CD4-positive, alpha-beta memory T cell (primary cell): ENCODE results near the gene GPR107. TPM values are rescaled to one million over a fixed set of nuclear protein-coding genes. Genes with fewer than 3 reads are reported as not detected.

Source experiments
- CTCF ChIA-PET: fragments of 350-600 bp; sonication (Branson Sonifier 250); formaldehyde crosslinking; loops from one replicate; lab custom pipeline; 2021; ENCODE audit warnings: inconsistent platforms; ENCODE audit not compliant: partially characterized antibody; lab: Charles Lee
- POLR2A ChIA-PET: fragments of 350-600 bp; sonication (Branson Sonifier 250); formaldehyde crosslinking; loops from one replicate; lab custom pipeline; 2021; ENCODE audit not compliant: partially characterized antibody; lab: Charles Lee
- DNase-seq, 5 donors: peaks; one replicate each; pipeline versions ENCODE4 v3.0.0 to v3.0.0-alpha.2; 2020 to 2022; ENCODE audit warnings: mixed read lengths in 1 of 5
- H3K27ac ChIP-seq: one replicate; pipeline ENCODE4 v1.7.0; 2013; ENCODE audit warnings: low read depth, low read length
- H3K27me3 ChIP-seq: 2 replicates; pipeline ENCODE4 v1.7.0; 2013; ENCODE audit warnings: mild to moderate bottlenecking, low read length, moderate library complexity; ENCODE audit not compliant: insufficient read depth
- H3K36me3 ChIP-seq: 2 replicates; pipeline ENCODE4 v1.7.0; 2013; ENCODE audit warnings: mild to moderate bottlenecking, low read length, moderate library complexity; ENCODE audit not compliant: insufficient read depth
- H3K4me1 ChIP-seq: 2 replicates; pipeline ENCODE4 v1.7.0; 2013; ENCODE audit warnings: mild to moderate bottlenecking, low read length, moderate library complexity; ENCODE audit not compliant: insufficient read depth
- H3K4me3 ChIP-seq, 2 donors: one replicate each; pipeline ENCODE4 v1.7.0; 2013; ENCODE audit warnings: low read length in 2 of 2, mild to moderate bottlenecking in 1 of 2
- H3K9me3 ChIP-seq, 2 donors: one replicate each; pipeline ENCODE4 v1.7.0; 2013; ENCODE audit warnings: low read length in 2 of 2, control low read depth in 1 of 2; ENCODE audit not compliant: control insufficient read depth in 1 of 2
- H3K27ac Mint-ChIP-seq, 7 donors: one replicate each; pipeline ENCODE4 v1.8.0; 2020 to 2021; ENCODE audit warnings: mixed read lengths in 7 of 7, mild to moderate bottlenecking in 6 of 7, inconsistent platforms in 3 of 7, moderate library complexity in 3 of 7
- H3K27me3 Mint-ChIP-seq, 2 donors: one replicate each; pipeline ENCODE4 v1.8.0; 2020 to 2021; ENCODE audit warnings: mixed read lengths in 2 of 2
- H3K36me3 Mint-ChIP-seq, 2 donors: one replicate each; pipeline ENCODE4 v1.8.0; 2020 to 2021; ENCODE audit warnings: mixed read lengths in 2 of 2, inconsistent platforms in 1 of 2, mild to moderate bottlenecking in 1 of 2
- H3K4me1 Mint-ChIP-seq, 4 donors: one replicate each; pipeline ENCODE4 v1.8.0; 2020 to 2021; ENCODE audit warnings: mixed read lengths in 4 of 4, mild to moderate bottlenecking in 1 of 4
- H3K4me3 Mint-ChIP-seq, 8 donors: one replicate each; pipeline ENCODE4 v1.8.0; 2020 to 2021; ENCODE audit warnings: mixed read lengths in 8 of 8, mild to moderate bottlenecking in 7 of 8, moderate library complexity in 6 of 8, inconsistent platforms in 3 of 8
- H3K9me3 Mint-ChIP-seq, 8 donors: one replicate each; pipeline ENCODE4 v1.8.0; 2020 to 2021; ENCODE audit warnings: mixed read lengths in 8 of 8, mild to moderate bottlenecking in 5 of 8, inconsistent platforms in 3 of 8, moderate library complexity in 1 of 8
- intact Hi-C: fragments of 100-400 bp; cut with micrococcal nuclease; formaldehyde crosslinking; loops from one replicate; pipeline ENCODE4 v1.15.1; 2023
- polyA plus RNA-seq, 2 donors: library from polyadenylated mRNA; unstranded; fragments of 300-500 nt; fragmentation: Illumina TruSeq; gene quantifications; one replicate each; pipeline ENCODE4 v1.2.3, GENCODE V29; 2021
- total RNA-seq, 2 experiments: library from RNA; stranded (reverse); gene quantifications; one replicate each; pipeline ENCODE4 v1.2.3, GENCODE V29; 2021

GPR107 gene
- total and polyA plus RNA-seq, 4 experiments from 2014 or later, result 2.2 to 24.4 (median 13.6) TPM

DNA sequence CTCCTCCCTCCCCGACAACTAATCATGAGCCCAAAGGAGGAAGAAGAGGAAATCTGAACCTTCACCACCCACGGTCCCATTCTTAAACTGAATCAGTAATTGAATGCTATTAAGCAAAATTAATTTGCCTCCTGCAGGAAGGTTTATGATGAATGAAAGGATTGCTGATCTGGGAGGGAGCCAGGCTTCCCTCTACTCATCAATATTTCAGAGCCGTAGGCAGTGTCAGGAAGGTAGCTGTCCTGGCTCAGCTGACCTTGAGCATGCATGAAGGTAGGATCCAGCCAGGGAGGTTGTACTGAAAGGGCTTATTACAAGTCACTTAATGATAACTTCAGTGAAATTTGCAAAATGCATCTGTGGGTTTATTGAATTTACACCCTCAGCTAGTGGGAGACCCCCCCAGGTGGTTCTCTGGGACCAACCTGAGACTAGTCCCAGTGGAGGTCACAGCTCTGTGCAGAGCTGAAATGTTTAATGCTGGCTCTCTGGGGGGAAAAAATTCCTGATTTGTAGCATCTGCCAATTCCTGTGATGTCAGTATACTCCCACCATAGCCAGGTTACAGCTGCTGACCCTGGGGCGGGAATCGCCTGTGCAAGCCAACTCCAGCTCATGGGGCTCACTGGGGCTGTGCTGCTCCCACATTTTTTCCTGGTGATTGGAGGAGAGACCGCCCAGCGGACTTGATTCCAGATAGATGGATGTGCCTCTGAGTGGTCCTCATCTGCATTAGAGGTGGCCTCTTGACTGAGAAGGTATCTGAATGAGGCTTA lies 70.6 kb downstream of the GPR107 start:
- Histone ChIP-seq H3K9me3 (no peaks in the 10 kb centered on the region), H3K4me3 (no peak overlapping the region), H3K4me1 (peaks cover 32% of the 10 kb centered on the region), H3K27me3 (no peaks in the 10 kb centered on the region), H3K36me3 (peaks cover 15% of the 10 kb centered on the region), H3K27ac (no peak overlapping the region)
- intact Hi-C loops, result no loop called here
- no peak for DNase-seq
- H3K9me3 Mint-ChIP-seq, result no peaks in the 10 kb centered on the region
- H3K36me3 Mint-ChIP-seq, result peaks cover 16 to 30% of the 10 kb centered on the region in 2 donors
- no peaks in the 10 kb centered on the region for H3K27me3 Mint-ChIP-seq
- POLR2A ChIA-PET, result interaction anchor here (1.3 kb wide), 1 partner anchor 12 kb away, joined by 4 read pairs; no protein-coding TSS in a partner anchor
- H3K4me1 Mint-ChIP-seq, result peaks cover 24 to 30% (median 28%) of the 10 kb centered on the region in 4 donors
- H3K4me3 Mint-ChIP-seq, result no peak overlapping the region
- H3K27ac Mint-ChIP-seq, result peak overlapping the region in 1 of 7 donors; percentile 47
- CTCF ChIA-PET, result interaction anchor here (0.6 to 2.1 kb wide), 6 partner anchors 17 to 387 kb away, joined by 3 to 13 read pairs (median 4); no protein-coding TSS in a partner anchor

- H3K36me3 ChIP-seq, result peaks cover 4% of the 10 kb centered on the region
- peak overlapping the region in 7 of 8 donors; percentile 25 to 86 (median 56) for H3K4me3 Mint-ChIP-seq
- peaks cover 55% of the 10 kb centered on the region for H3K4me1 ChIP-seq
- H3K27ac Mint-ChIP-seq, result peak overlapping the region; percentile 19 to 100 (median 88)
- CTCF ChIA-PET, result interaction anchor here (0.7 to 0.9 kb wide), 2 partner anchors 113 to 505 kb away, joined by 3 read pairs; no protein-coding TSS in a partner anchor
- no peak for DNase-seq
- peak overlapping the region; percentile 92 for H3K27ac ChIP-seq
- POLR2A ChIA-PET, result interaction anchor here (0.7 to 1.7 kb wide), 3 partner anchors 18 to 240 kb away, joined by 3 read pairs; no protein-coding TSS in a partner anchor
- no peaks in the 10 kb centered on the region for H3K27me3 Mint-ChIP-seq
- no peak overlapping the region for H3K4me3 ChIP-seq
- peaks cover 38 to 55% (median 48%) of the 10 kb centered on the region in 4 donors for H3K4me1 Mint-ChIP-seq
- H3K9me3 ChIP-seq, result no peaks in the 10 kb centered on the region
- no peaks in the 10 kb centered on the region for H3K9me3 Mint-ChIP-seq
- no peaks in the 10 kb centered on the region for H3K27me3 ChIP-seq
- intact Hi-C loops, result loop anchor here (5.0 kb wide), 2 partner anchors 45 to 115 kb away; partner anchors contain the start of gene NCS1
- peaks cover 8 to 29% of the 10 kb centered on the region in 2 donors for H3K36me3 Mint-ChIP-seq
These were observed 73.2 kb downstream of the GPR107 start for GRCh38 chr9:130126721-130127433.

- ChIA-PET POLR2A (interaction anchor here (0.6 to 1.7 kb wide), 17 partner anchors 9 to 504 kb away, joined by 3 to 11 read pairs (median 3); partner anchors contain the start of genes C9orf78 and GPR107), CTCF (interaction anchor here (0.8 to 2.6 kb wide), 5 partner anchors 11 to 325 kb away, joined by 3 to 27 read pairs (median 4); partner anchors contain the start of gene TOR1B)
- DNase-seq, result peak; percentile 81 to 92 (median 86)
- Mint-ChIP-seq H3K36me3 (peaks cover 9 to 24% of the 10 kb centered on the region in 2 donors), H3K27ac (peak overlapping the region; percentile 97 to 100 (median 99)), H3K4me3 (peak overlapping the region; percentile 79 to 87 (median 84)), H3K9me3 (no peaks in the 10 kb centered on the region), H3K4me1 (peaks cover 38 to 67% (median 51%) of the 10 kb centered on the region in 4 donors), H3K27me3 (no peaks in the 10 kb centered on the region)
- peak overlapping the region in 1 of 2 donors; percentile 42 for H3K4me3 ChIP-seq
- peaks cover 4% of the 10 kb centered on the region for H3K36me3 ChIP-seq
- H3K27me3 ChIP-seq, result no peaks in the 10 kb centered on the region
- no peaks in the 10 kb centered on the region for H3K9me3 ChIP-seq
- intact Hi-C loops, result loop anchor here (1.0 to 5.0 kb wide), 4 partner anchors 21 to 240 kb away; partner anchors contain the start of gene NCS1
- peak overlapping the region; percentile 92 for H3K27ac ChIP-seq
- peaks cover 60% of the 10 kb centered on the region for H3K4me1 ChIP-seq
These were observed 74.5 kb downstream of the GPR107 start for GRCh38 chr9:130128251-130128650.

- Mint-ChIP-seq H3K36me3 (peaks cover 14 to 25% of the 10 kb centered on the region in 2 donors), H3K27me3 (no peaks in the 10 kb centered on the region), H3K27ac (peak overlapping the region; percentile 97 to 100 (median 99)), H3K9me3 (no peaks in the 10 kb centered on the region), H3K4me1 (peaks cover 40 to 67% (median 53%) of the 10 kb centered on the region in 4 donors), H3K4me3 (peak overlapping the region; percentile 79 to 87 (median 84))
- DNase-seq, result peak; percentile 53 to 89 (median 60)
- CTCF ChIA-PET, result interaction anchor here (0.9 to 2.6 kb wide), 6 partner anchors 21 to 325 kb away, joined by 3 to 27 read pairs (median 4); partner anchors contain the start of gene TOR1B
- Histone ChIP-seq H3K36me3 (peaks cover 4% of the 10 kb centered on the region), H3K4me3 (peak overlapping the region in 1 of 2 donors; percentile 39), H3K4me1 (peaks cover 60% of the 10 kb centered on the region), H3K9me3 (no peaks in the 10 kb centered on the region), H3K27me3 (no peaks in the 10 kb centered on the region), H3K27ac (peak overlapping the region; percentile 92)
- intact Hi-C loops, result loop anchor here (1.0 to 5.0 kb wide), 4 partner anchors 22 to 241 kb away; partner anchors contain the start of gene NCS1
- POLR2A ChIA-PET, result interaction anchor here (0.9 to 1.7 kb wide), 10 partner anchors 9 to 294 kb away, joined by 3 to 11 read pairs (median 3); partner anchors contain the start of genes C9orf78 and GPR107
These were observed 75.2 kb downstream of the GPR107 start for GRCh38 chr9:130128733-130129431.

GRCh38 chr9:130129432-130130061 lies 75.8 kb downstream of the GPR107 start:
- peaks cover 2% of the 10 kb centered on the region for H3K36me3 ChIP-seq
- Mint-ChIP-seq H3K9me3 (no peaks in the 10 kb centered on the region), H3K27ac (peak overlapping the region; percentile 97 to 100 (median 99)), H3K27me3 (no peaks in the 10 kb centered on the region), H3K36me3 (peaks cover 15 to 25% of the 10 kb centered on the region in 2 donors), H3K4me1 (peaks cover 40 to 67% (median 53%) of the 10 kb centered on the region in 4 donors), H3K4me3 (peak overlapping the region in 7 of 8 donors; percentile 79 to 87 (median 84))
- H3K4me3 ChIP-seq, result no peak overlapping the region
- H3K27ac ChIP-seq, result peak overlapping the region; percentile 92
- H3K9me3 ChIP-seq, result no peaks in the 10 kb centered on the region
- no peaks in the 10 kb centered on the region for H3K27me3 ChIP-seq
- peak in 2 of 5 donors; percentile 17 to 50 for DNase-seq
- H3K4me1 ChIP-seq, result peaks cover 60% of the 10 kb centered on the region
- POLR2A ChIA-PET, result interaction anchor here (1.5 kb wide), 1 partner anchor 90 kb away, joined by 3 read pairs; no protein-coding TSS in a partner anchor
- CTCF ChIA-PET, result interaction anchor here (0.9 to 2.6 kb wide), 4 partner anchors 22 to 113 kb away, joined by 3 to 27 read pairs (median 5); no protein-coding TSS in a partner anchor
- intact Hi-C loops, result loop anchor here (5.0 kb wide), 2 partner anchors 43 to 113 kb away; partner anchors contain the start of gene NCS1

- no peak overlapping the region for H3K4me3 ChIP-seq
- H3K4me3 Mint-ChIP-seq, result peak overlapping the region in 1 of 8 donors; percentile 36
- H3K27me3 ChIP-seq, result no peaks in the 10 kb centered on the region
- H3K36me3 Mint-ChIP-seq, result peaks cover 31 to 34% of the 10 kb centered on the region in 2 donors
- peaks cover 49% of the 10 kb centered on the region for H3K4me1 ChIP-seq
- H3K27ac Mint-ChIP-seq, result peak overlapping the region in 4 of 7 donors; percentile 24 to 84 (median 68)
- intact Hi-C loops, result no loop called here
- H3K27ac ChIP-seq, result no peak overlapping the region
- H3K36me3 ChIP-seq, result no peaks in the 10 kb centered on the region
- no peaks in the 10 kb centered on the region for H3K27me3 Mint-ChIP-seq
- ChIA-PET CTCF (no interaction called here), POLR2A (no interaction called here)
- H3K9me3 Mint-ChIP-seq, result no peaks in the 10 kb centered on the region
- DNase-seq, result no peak
- H3K4me1 Mint-ChIP-seq, result peaks cover 32 to 65% (median 50%) of the 10 kb centered on the region in 4 donors
- no peaks in the 10 kb centered on the region for H3K9me3 ChIP-seq
These were observed 79.0 kb downstream of the GPR107 start for GRCh38 chr9:130132746-130133145.
